ENCODE results near the gene KCNC3.

The KCNC3 gene

GRCh38 chr19:50325310-50326100 lies 3.7 kb downstream of the KCNC3 start:
- H3K4me3 ChIP-seq (ENCODE audit: severe bottlenecking) = no peak overlapping the region
- no peaks in the 10 kb centered on the region for H3K36me3 ChIP-seq (ENCODE audit: low read depth)
- H3K27me3 ChIP-seq (ENCODE audit: insufficient read depth, poor library complexity, severe bottlenecking) = peaks cover 38% of the 10 kb centered on the region
- no peak for TF ChIP-seq CTCF (IDR thresholded peaks at IDR 0.05; ENCODE audit: poor library complexity, severe bottlenecking)
- no peak; the same call in 2 of the 3 replicates for ATAC-seq (ENCODE audit: low read depth)
- H3K9me3 ChIP-seq (ENCODE audit: severe bottlenecking) = peaks cover 4% of the 10 kb centered on the region
- no peak overlapping the region for H3K27ac ChIP-seq (ENCODE audit: poor library complexity, severe bottlenecking)
- DNase-seq (ENCODE audit: low spot score) = peak; percentile 67
- H3K4me1 ChIP-seq (ENCODE audit: insufficient read depth, poor library complexity, severe bottlenecking) = no peaks in the 10 kb centered on the region

- DNase-seq (ENCODE audit: low spot score) = no peak
- Histone ChIP-seq H3K27me3 (ENCODE audit: insufficient read depth, poor library complexity, severe bottlenecking) (peaks cover 27% of the 10 kb centered on the region), H3K4me3 (ENCODE audit: severe bottlenecking) (no peak overlapping the region), H3K4me1 (ENCODE audit: insufficient read depth, poor library complexity, severe bottlenecking) (no peaks in the 10 kb centered on the region), H3K9me3 (ENCODE audit: severe bottlenecking) (peaks cover 4% of the 10 kb centered on the region), H3K27ac (ENCODE audit: poor library complexity, severe bottlenecking) (no peak overlapping the region), H3K36me3 (ENCODE audit: low read depth) (no peaks in the 10 kb centered on the region)
- no peak for ATAC-seq (ENCODE audit: low read depth)
- no peak for TF ChIP-seq CTCF (IDR thresholded peaks at IDR 0.05; ENCODE audit: poor library complexity, severe bottlenecking)
Measured at GRCh38 chr19:50324331-50324730, 4.8 kb downstream of the KCNC3 start.

GRCh38 chr19:50323782-50324133 lies 5.4 kb downstream of the KCNC3 start:
- no peaks in the 10 kb centered on the region for H3K4me1 ChIP-seq (ENCODE audit: insufficient read depth, poor library complexity, severe bottlenecking)
- no peak overlapping the region for H3K27ac ChIP-seq (ENCODE audit: poor library complexity, severe bottlenecking)
- H3K9me3 ChIP-seq (ENCODE audit: severe bottlenecking) = peaks cover 4% of the 10 kb centered on the region
- no peak for TF ChIP-seq CTCF (IDR thresholded peaks at IDR 0.05; ENCODE audit: poor library complexity, severe bottlenecking)
- no peaks in the 10 kb centered on the region for H3K36me3 ChIP-seq (ENCODE audit: low read depth)
- no peak overlapping the region for H3K4me3 ChIP-seq (ENCODE audit: severe bottlenecking)
- H3K27me3 ChIP-seq (ENCODE audit: insufficient read depth, poor library complexity, severe bottlenecking) = peaks cover 26% of the 10 kb centered on the region
- ATAC-seq (ENCODE audit: low read depth) (no peak), DNase-seq (ENCODE audit: low spot score) (no peak)

- DNase-seq (ENCODE audit: low spot score) (no peak), ATAC-seq (ENCODE audit: low read depth) (no peak)
- no peaks in the 10 kb centered on the region for H3K36me3 ChIP-seq (ENCODE audit: low read depth)
- H3K4me3 ChIP-seq (ENCODE audit: severe bottlenecking) = no peak overlapping the region
- H3K27me3 ChIP-seq (ENCODE audit: insufficient read depth, poor library complexity, severe bottlenecking) = peaks cover 22% of the 10 kb centered on the region
- TF ChIP-seq CTCF (IDR thresholded peaks at IDR 0.05; ENCODE audit: poor library complexity, severe bottlenecking) = no peak
- H3K27ac ChIP-seq (ENCODE audit: poor library complexity, severe bottlenecking) = no peak overlapping the region
- H3K9me3 ChIP-seq (ENCODE audit: severe bottlenecking) = peaks cover 4% of the 10 kb centered on the region
- no peaks in the 10 kb centered on the region for H3K4me1 ChIP-seq (ENCODE audit: insufficient read depth, poor library complexity, severe bottlenecking)
Measured at GRCh38 chr19:50322931-50323781, 6.0 kb downstream of the KCNC3 start.
